Type B pancreatic cell (in vitro differentiated cells): Measurements from ENCODE around the gene ABCD4. TPM values are rescaled to one million over a fixed set of nuclear protein-coding genes. Genes with fewer than 3 reads are reported as not detected.
"Not testable (repeated sequence)": the region's sequence is repeated elsewhere in the genome, so short reads cannot be mapped to it uniquely, and the experiment has no call there.

Experiments
- DNase-seq: peaks from one replicate; pipeline ENCODE4 v3.0.0; 2021; ENCODE audit warnings: mixed read lengths; ENCODE audit not compliant: unreplicated experiment; ENCODE audit errors: extremely low spot score
- H3K27ac Mint-ChIP-seq: 2 replicates; pipeline ENCODE4 v1.8.0; 2021; ENCODE audit warnings: mild to moderate bottlenecking, mixed read lengths
- H3K27me3 Mint-ChIP-seq: 2 replicates; pipeline ENCODE4 v1.8.0; 2021; ENCODE audit warnings: mixed read lengths
- H3K36me3 Mint-ChIP-seq: 2 replicates; pipeline ENCODE4 v1.8.0; 2021; ENCODE audit warnings: mixed read lengths
- H3K4me1 Mint-ChIP-seq: one replicate; pipeline ENCODE4 v1.8.0; 2021; ENCODE audit warnings: mixed read lengths; ENCODE audit not compliant: unreplicated experiment
- H3K4me3 Mint-ChIP-seq: 2 replicates; pipeline ENCODE4 v1.8.0; 2021; ENCODE audit warnings: mild to moderate bottlenecking, mixed read lengths
- H3K9me3 Mint-ChIP-seq: 2 replicates; pipeline ENCODE4 v1.8.0; 2021; ENCODE audit warnings: mixed read lengths
- CTCF ChIP-seq: fragments of 200-600 bp; sonication (generic); conservative IDR thresholded peaks from 2 replicates; pipeline ENCODE4 v1.5.0; 2021; ENCODE audit warnings: antibody characterized with exemption, mild to moderate bottlenecking
- total RNA-seq: library from RNA; stranded (reverse); gene quantifications from 2 replicates; pipeline ENCODE4 v1.2.1, GENCODE V29; 2021; ENCODE audit warnings: low replicate concordance

The ABCD4 gene
- total RNA-seq, 1 donor from 2014 or later = 92.6 TPM

- Mint-ChIP-seq H3K4me1 (no peaks in the 10 kb centered on the region), H3K36me3 (no peaks in the 10 kb centered on the region), H3K9me3 (no peaks in the 10 kb centered on the region), H3K4me3 (no peak overlapping the region), H3K27ac (no peak overlapping the region), H3K27me3 (peaks cover 3% of the 10 kb centered on the region)
- DNase-seq = no peak
- TF ChIP-seq CTCF = no peak
Measured at GRCh38 chr14:74271365-74271764, 31.4 kb downstream of the ABCD4 start.

- not testable (repeated sequence) for H3K9me3 Mint-ChIP-seq, H3K4me1 Mint-ChIP-seq, H3K4me3 Mint-ChIP-seq, H3K36me3 Mint-ChIP-seq, H3K27me3 Mint-ChIP-seq, DNase-seq, H3K27ac Mint-ChIP-seq
Measured at GRCh38 chr14:74270382-74271177, 32.2 kb downstream of the ABCD4 start.

GRCh38 chr14:74267588-74267987 lies 35.1 kb downstream of the ABCD4 start:
- DNase-seq = no peak
- H3K27ac Mint-ChIP-seq = no peak overlapping the region
- H3K9me3 Mint-ChIP-seq = no peaks in the 10 kb centered on the region
- TF ChIP-seq CTCF = no peak
- H3K4me3 Mint-ChIP-seq = no peak overlapping the region
- peaks cover 7% of the 10 kb centered on the region for H3K27me3 Mint-ChIP-seq
- no peaks in the 10 kb centered on the region for H3K4me1 Mint-ChIP-seq
- H3K36me3 Mint-ChIP-seq = no peaks in the 10 kb centered on the region

- TF ChIP-seq CTCF = no peak
- DNase-seq = no peak
- H3K9me3 Mint-ChIP-seq = no peaks in the 10 kb centered on the region
- H3K4me3 Mint-ChIP-seq = no peak overlapping the region
- H3K36me3 Mint-ChIP-seq = no peaks in the 10 kb centered on the region
- H3K27me3 Mint-ChIP-seq = peaks cover 7% of the 10 kb centered on the region
- H3K27ac Mint-ChIP-seq = no peak overlapping the region
- no peaks in the 10 kb centered on the region for H3K4me1 Mint-ChIP-seq
Measured at GRCh38 chr14:74265301-74265965, 37.3 kb downstream of the ABCD4 start.

GRCh38 chr14:74263921-74264320 lies 38.8 kb downstream of the ABCD4 start:
- Mint-ChIP-seq H3K4me3 (no peak overlapping the region), H3K36me3 (no peaks in the 10 kb centered on the region), H3K27ac (no peak overlapping the region), H3K4me1 (no peaks in the 10 kb centered on the region), H3K9me3 (no peaks in the 10 kb centered on the region), H3K27me3 (peaks cover 13% of the 10 kb centered on the region)
- DNase-seq = no peak
- TF ChIP-seq CTCF = no peak

GRCh38 chr14:74263181-74263580 lies 39.6 kb downstream of the ABCD4 start:
- H3K27me3 Mint-ChIP-seq = peaks cover 18% of the 10 kb centered on the region
- H3K9me3 Mint-ChIP-seq = no peaks in the 10 kb centered on the region
- no peak for TF ChIP-seq CTCF
- no peaks in the 10 kb centered on the region for H3K4me1 Mint-ChIP-seq
- H3K4me3 Mint-ChIP-seq = no peak overlapping the region
- H3K27ac Mint-ChIP-seq = no peak overlapping the region
- H3K36me3 Mint-ChIP-seq = no peaks in the 10 kb centered on the region
- no peak for DNase-seq
